GM21786 (cell line): ENCODE results near the gene MTMR10.
A peak's percentile ranks its signal among the peaks of the same experiment; 100 is the strongest.

Source experiments
- ATAC-seq: cut with Tn5 transposase; IDR thresholded peaks from one replicate; pipeline ENCODE4 v1.9.1; 2021; ENCODE audit not compliant: unreplicated experiment

The MTMR10 gene

DNA sequence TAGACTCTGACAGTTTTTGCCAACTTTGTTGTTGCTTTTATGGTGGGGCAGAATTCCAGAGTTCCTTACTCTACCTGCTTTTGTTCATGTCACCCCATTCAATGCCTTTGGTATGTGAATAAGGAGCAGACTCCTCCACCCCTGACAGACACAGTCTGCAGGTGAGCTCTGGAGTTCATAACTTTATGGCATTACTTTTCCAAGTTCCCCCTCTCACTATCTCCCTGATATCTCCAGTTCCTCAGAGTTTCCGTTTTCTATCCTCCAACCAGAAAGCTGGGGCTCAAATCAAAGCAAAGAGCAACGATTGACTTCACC lies 23.1 kb upstream of the MTMR10 start:
- no peak for ATAC-seq

DNA sequence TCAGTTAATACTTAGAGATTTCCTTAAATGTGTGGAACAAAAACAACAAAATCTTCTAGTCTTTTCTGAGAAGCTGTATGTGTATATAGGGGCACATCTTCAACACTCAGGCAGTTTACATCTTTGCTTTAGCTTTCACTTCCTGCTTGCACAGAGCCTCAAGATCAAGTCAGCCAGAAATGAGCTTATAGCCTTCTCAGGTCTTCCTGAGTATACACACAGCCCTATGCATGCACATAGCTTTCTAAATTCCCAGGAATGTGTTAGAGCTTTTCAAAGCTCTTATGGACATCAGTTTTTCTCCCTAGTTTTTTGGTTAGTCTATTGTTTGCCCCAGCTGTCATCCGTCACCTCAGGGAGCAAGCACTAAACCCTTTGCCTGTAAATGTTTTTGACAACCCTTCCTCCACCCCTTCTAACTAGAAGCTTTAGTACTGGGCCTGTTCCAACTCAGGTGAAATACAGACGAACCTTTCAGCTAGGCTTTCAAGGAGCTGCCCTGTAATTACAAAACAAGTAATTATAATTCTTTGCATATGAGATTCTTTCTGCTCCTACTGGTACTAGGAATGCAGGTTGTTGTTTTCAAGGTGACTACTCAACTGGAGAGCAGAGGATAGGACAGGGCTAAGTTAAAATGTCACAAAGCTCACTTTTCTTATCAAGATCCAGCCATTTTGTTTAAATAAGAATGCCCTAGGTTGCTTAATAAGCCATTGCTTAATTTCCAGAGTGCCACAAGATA lies 22.6 kb upstream of the MTMR10 start:
- peak; percentile 94 for ATAC-seq

DNA sequence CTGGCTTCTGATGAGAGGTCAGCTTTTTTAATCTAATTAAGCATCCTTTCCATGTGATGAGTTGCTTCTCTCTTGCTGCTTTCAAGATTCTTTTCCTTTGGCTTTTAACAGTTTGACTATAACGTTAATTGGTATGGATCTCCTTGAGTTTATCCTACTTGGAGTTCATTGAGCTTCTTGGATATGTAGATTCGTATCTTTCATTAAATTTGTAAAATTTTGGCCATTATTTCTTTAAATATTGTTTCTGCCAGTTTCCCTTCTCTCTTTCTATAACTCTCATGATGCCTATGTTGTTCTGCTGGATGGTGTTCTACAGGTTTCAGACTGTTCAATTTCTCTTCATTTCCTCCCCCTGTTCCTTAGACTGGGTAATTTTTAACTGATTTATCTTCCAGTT lies 21.0 kb upstream of the MTMR10 start:
- ATAC-seq = no peak

DNA sequence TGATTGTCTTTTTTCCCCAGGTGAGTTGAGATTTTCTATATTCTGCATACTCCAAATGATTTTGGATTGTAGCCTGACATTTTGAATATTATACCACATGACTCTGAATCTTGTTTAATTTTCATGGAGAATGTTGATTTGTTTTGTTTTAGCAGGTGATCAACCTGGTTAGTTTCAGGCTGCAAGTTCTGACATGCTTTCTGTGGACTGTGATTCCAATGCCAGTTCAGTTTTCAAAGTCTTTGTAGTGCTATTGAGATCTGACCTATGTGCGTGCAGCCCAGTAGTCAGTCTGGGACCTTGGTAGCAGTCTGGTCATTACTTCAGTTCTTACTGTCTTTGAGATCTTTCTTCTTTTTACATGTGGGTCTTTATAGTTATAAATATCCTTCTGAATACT lies 18.6 kb upstream of the MTMR10 start:
- ATAC-seq = no peak

DNA sequence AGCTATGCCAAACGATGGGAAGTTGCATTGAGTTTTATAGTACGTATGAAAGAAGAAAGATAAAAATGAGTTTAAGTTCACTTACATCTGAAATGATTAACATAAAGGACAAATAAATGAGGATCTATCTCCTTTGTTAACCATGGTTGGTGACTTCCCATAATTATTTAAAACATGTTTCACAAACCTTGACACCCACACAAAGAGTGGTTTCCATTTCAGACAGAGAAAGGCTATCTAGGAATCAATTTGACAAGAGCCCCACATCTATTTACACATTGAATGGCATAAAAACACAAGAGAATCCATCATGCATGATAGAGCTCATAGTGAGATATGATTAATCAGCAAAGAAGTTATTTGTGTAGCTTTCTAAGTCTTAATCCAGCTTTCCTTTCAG lies 14.2 kb upstream of the MTMR10 start:
- ATAC-seq = no peak

DNA sequence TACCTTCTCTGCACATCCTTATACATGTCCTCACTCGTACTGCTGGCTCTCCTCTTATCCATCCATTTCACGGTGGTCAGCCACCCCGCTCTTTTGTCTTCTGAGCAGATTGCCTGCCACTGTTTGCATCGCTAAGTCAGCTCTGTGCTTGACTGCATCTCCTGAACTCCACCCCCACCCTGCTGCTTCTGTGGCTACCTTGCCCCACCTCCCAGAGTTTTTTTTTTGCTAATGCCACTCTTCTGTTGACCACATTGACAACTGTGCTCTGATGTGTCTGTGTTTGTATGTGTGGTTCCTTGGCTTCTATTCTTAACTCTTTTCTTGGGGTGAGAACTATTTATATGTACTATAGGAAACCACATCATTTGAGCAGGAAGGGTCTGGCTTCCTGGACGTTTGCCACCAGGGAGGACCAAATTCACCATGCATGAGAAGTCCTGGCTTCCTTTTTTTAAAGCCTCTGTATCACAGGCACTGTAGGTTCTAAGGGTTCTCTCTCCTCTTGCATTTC lies 12.8 kb upstream of the MTMR10 start:
- peak; percentile 85 for ATAC-seq

DNA sequence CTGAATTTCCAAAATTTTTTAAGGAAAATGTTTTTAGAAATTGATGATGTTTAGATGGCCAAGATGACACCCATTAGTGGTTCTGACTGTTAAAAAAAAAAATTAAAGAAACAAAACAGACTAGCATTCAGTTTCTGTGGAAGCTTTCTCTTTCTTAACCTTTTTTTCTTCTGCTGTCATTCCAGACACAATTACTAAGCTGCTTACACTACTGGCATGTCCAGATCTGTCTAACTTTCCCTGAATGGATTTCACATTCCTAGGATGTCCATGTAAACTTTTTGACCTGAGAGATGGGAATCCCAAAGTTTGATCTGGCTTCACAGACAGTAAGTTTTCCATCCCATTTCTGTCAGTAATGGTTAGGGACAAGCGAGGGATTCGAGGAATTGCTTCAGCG lies 10.3 kb upstream of the MTMR10 start:
- ATAC-seq = no peak

DNA sequence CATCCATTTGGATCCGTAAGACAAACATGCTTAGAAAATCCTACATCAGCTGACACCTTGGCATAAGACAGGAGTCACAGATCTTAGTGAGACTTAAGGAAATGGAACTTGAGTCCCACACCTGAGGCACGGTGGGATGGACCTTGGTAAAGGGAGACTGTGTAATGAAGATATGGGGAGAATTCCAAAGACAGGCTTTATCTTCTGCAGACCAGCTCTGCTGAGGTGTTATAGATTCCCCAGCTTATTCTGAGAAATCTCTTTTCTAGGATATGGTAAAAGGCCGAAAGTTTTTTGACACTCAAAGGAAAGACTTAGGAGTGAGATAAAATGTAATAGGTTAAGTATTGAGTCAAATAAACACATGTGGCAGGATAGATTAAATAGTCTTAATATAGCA lies 8.3 kb upstream of the MTMR10 start:
- ATAC-seq = no peak

DNA sequence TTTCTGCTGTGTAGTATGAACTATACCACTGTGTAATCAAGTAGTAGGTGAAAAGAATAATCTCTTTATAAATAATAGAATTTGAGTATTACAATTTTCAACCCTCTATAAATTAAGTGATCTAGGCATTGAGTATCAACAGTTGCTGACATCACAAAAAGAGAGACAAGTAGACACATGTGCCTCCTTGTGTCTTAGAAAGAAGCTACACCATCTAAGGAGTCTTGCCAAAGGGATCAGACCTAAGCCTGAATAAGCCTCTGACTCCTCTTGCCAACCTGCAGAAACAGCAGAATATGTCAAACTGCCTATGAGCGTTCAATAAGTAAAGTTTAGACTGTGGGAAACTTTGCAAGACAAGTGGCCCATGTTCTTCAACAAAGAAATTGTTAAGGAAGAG lies 5.8 kb upstream of the MTMR10 start:
- ATAC-seq = no peak

DNA sequence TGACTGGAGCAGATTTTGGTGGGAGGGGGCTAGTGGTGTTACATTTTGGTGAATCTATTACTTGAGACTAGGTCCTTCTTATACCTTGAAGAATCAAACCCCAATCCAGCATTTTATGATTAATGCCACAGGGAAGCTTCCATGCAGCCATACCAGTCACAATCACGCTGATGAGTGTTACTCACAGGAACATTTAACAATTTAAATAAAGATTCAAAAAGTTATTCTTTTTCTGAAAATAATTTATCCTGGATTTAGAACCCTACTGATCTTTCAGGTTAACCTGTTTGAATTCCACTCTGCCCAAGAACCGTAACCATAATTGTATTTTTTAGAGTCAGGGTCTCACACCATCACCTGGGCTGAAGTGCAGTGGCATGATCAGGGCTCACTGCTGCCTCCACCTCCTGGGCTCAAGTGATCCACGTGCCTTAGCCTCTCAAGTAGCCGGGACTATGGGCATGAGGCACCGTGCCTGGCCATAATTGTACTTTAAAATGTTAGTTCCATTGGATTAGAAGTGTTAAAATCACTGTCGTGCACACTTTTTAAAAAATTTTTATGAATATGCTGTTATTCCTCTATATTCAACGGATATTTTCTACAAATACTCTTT lies 929 bp upstream of the MTMR10 start:
- no peak for ATAC-seq

DNA sequence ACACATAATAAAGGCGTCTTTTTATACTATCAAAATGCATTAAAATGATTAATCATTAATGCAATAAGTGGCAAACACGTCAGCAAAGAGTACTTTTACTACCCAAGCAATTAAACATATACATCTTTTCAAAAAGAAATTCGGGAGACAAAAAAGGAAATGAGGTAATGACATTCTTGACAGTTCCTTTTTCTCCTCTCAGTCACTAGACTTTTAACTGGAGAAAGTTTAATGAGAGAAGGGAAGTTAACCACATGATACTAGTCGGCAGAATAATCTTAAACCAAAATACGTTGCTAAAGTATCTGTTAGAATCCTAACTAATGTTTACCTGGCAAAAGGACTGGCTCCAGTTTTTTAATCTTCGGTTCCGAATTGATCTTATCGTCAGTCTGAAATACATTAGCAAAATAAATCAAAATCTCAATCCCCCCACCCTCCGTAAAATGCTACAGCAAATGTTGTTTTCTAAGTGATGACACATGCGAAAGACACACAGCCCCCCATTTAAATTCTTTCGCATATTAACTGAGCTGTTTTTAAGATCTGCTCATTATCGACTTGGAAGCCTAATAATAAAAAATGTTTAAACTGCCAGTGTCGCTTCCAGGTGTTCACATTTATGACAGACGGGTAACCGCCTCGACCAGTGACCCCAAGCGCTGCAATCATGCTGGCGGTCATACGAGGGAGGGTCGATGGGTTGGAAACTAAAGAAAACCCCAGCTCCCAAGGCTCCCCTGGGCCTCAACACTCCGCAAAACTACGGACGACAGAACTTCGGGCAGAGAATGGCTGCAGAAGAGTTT lies 778 bp downstream of the MTMR10 start:
- ATAC-seq = no peak

DNA sequence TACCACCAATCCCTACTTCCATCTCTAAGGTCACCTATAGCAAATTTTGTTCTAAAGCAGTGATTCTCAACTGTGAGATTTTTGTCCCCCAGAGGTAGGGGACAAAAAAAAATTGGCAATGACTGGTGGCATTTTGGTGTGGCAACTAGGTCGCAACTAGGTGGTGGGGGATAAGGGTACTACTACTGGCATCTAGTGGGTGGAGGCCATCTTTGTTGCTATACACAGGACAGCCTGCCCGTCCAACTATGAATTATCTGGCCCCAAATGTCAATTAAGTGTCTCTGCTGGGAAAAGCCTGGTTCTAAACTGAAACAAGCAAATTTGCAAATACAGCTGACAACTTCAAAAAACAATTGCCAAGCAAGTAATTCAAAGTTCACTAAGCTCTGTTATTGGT lies 1.4 kb downstream of the MTMR10 start:
- no peak for ATAC-seq

DNA sequence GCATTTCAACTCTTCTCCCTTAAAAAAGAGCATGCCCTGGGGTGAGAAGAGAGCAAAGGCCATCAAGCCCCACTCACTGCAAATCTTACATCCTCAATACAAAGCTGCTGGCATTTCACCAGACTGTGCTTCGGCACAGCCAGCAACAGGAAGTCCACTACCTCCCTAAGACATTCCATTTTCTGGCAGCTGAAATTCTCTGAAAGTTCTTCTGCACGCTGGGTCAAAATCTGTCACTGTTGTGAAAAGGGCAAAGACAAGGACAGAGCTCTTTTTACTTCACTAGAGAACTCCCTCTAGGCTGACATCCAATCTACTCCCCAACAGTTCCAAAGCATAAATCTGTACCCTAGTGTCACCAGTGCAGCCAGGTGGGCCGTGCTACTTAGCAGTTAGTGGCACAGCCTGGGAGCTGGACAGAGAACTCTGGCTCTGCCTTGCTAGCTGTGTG lies 6.3 kb downstream of the MTMR10 start:
- peak; percentile 8 for ATAC-seq

DNA sequence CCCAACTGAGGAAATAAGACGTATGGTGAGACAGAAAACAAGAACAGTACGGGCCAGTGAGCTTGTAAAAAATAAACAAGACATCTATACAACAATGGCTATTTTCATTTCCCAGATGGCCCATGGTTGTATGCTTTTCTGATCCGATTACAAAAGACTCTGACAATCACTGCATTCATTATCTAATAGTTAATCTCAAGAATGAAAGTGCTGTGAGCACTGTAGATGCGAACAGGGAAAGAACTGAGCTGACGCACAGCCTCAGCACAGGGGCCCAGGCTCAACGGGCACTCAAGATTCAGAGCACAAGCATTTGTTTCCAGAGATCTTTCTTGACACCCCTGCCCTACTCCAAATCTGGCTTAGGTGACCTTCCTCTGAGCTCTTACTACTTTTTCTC lies 6.9 kb downstream of the MTMR10 start:
- peak; percentile 54 for ATAC-seq

DNA sequence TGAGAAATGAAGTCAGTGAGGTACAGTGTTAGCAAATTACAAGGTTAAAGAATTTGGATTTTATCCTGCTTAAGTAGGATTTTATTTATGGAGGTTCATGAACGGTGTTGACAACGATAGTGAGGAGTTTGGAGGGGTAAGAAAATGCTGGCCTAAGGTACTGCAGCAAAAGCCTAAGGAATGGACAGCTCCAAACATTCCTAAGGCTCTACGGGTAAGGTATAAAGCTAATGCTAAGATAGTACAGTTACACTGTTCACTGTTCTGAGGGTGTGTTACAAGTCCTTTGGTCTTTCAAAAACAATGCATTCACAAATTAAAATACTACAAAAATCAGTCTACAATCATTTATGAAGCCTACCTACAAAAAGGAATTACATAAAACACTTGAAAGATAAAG lies 7.3 kb downstream of the MTMR10 start:
- ATAC-seq = no peak

DNA sequence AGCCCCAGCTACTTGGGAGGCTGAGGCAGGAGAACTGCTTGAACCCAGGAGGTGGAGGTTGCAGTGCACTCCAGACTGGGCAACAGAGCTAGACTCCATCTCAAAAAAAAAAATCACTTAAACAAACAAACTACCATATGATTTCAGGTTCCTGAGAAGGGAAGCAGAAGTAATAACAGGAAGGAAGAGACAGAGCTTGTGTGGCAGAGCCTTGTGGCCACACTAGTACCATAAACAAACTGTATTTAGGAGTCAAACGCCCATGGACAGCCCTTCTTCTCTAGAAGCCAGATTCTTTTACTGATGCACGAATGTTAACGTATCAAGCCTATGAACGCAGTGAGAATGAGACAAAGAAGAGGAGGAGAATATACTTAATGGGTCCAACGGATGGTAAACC lies 12.0 kb downstream of the MTMR10 start:
- ATAC-seq = no peak

DNA sequence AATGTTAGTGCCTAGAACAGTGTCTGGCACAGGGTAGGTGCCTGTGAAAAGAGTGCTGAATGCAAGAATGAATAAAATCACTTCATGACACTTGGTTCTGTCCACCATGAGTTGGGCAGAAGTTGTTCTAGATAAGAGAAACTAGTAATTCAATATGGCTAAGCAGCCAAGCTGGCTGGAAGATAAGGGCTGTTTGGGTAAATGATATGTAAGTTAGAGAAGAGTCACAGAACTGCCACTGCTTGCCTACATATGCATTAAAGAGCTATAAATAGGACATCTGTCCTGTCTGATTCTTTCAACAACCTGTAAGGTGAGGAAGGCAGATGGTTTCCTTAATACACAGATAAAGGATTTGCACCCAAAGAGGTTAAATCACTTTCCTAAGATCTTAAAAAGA lies 13.1 kb downstream of the MTMR10 start:
- ATAC-seq = no peak

DNA sequence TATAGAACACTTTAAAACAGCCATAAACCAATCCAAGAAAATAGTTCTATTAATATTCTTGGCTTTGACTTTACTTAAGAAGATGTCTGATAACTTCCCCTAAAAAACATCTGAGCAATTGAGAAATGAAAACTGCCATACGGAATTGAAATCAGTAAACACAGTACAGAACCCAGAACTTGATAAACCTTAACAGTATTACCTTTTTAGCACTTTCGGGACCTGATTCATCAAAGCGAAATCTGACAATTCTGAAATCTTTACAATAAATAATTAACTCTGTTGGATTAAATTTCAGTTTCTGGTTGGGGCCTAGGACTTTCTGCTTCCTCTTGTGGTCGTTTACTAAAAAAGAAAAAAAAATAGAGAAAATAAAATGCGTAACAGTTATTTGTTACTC lies 17.3 kb downstream of the MTMR10 start:
- no peak for ATAC-seq

DNA sequence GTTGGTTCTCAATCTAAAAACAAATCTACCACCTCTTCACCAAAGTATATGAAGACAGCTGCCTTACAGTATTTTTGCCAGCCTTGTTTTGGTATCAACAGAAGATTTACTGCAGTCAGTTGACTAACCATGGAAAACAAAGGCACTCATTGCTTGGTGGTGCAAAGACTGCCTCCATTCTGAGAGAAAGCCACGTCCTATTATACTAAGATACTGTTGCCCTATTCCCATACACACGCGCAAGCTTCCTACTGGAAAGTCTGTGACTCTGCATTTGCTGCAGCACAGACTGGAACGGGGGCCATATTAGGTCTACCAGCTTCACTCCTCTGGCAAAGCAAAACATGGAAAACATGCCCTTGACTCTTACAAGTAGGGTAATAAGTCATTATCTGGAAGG lies 18.0 kb downstream of the MTMR10 start:
- ATAC-seq = no peak

DNA sequence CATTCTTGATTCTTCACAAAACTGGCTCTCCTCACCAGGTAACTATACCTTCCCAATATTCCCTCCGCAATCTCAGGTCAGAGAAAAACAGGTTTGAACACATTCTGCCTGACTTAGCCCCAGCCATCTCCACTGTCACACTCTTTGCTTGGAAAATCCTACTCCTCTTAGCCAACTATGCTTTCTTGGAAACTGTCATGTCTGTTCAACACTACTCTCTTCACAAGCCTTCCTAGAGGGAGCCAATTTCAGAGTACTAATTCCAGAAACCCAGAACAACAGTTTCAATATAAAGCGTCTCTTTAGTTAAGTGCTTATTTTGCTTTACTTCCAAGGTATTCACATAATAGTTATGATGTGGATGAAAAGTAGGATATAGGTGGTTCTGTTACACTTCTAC lies 21.7 kb downstream of the MTMR10 start:
- no peak for ATAC-seq

DNA sequence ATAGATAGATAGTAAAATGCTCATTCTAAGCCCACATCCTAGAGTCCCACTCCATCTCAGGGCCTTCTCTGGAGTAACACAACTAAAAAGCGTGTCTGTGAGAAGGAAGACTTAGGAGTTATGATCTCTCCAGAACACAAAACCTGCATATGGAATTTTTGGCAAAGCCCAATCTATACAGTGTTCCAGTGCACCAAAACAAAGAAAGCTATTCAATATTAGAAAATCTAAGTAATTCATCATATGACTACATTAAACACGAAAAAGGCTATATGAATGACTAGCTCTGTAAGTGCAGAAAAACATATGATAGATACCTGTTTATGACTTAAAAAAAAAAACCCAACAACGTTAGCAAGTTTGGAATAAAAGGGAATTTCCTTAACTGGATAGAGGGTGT lies 27.7 kb downstream of the MTMR10 start:
- ATAC-seq = no peak

DNA sequence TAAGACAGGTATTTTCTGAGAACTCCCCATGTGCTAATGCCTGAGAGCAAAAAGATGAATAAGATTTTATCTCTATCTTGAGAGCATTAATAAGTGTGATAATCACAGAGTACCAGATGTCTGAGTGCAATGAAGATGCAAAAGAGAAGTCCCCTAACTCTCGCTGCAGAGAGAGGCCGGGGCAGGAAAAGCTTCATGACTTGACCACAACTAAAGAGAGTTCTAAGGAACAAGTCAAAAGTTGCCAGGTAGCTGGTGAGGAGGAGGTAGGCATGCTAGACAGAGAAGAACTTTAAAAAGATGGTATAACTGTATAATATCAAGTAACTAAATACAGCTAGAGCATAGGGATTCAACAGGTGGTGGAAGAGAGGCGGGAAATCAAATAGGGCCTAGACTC lies 28.8 kb downstream of the MTMR10 start:
- ATAC-seq = no peak
